Lung (tissue), 12 donors: ENCODE measurements around the gene COBL. TPM values are rescaled to one million over a fixed set of nuclear protein-coding genes. Genes with fewer than 3 reads are reported as not detected.

Experiments used
- ATAC-seq: fragments of 200-7000 bp; cut with Tn5 transposase; one replicate; pipeline ENCODE4 v1.9.1; 2020; ENCODE audit warnings: moderate number of reproducible peaks; ENCODE audit not compliant: insufficient read depth, low FRiP score
- DNase-seq, 3 donors: peaks; one replicate each; pipeline ENCODE4 v3.0.0-alpha.2; 2013 to 2017
- H3K27ac ChIP-seq, 2 donors: one replicate each; pipeline ENCODE4 v1.5.1; 2013; ENCODE audit warnings: mild to moderate bottlenecking in 2 of 2, moderate library complexity in 2 of 2, control low read depth in 1 of 2, inconsistent platforms in 1 of 2, low read depth in 1 of 2, low read length in 1 of 2
- H3K27me3 ChIP-seq, 3 donors: one replicate each; pipeline ENCODE4 v1.5.1; 2013; ENCODE audit warnings: low read length in 2 of 3; ENCODE audit not compliant: control insufficient read depth in 3 of 3, insufficient read depth in 3 of 3
- H3K36me3 ChIP-seq, 4 donors: one replicate each; pipeline ENCODE4 v1.5.1; 2013; ENCODE audit warnings: low read length in 4 of 4, mild to moderate bottlenecking in 1 of 4, moderate library complexity in 1 of 4; ENCODE audit not compliant: control insufficient read depth in 4 of 4, insufficient read depth in 4 of 4
- H3K4me1 ChIP-seq, 5 donors: one replicate each; pipeline ENCODE4 v1.5.1; 2013; ENCODE audit warnings: low read length in 5 of 5, mild to moderate bottlenecking in 2 of 5, moderate library complexity in 1 of 5; ENCODE audit not compliant: control insufficient read depth in 5 of 5, insufficient read depth in 5 of 5
- H3K4me3 ChIP-seq: one replicate; pipeline ENCODE4 v1.5.1; 2013; ENCODE audit warnings: mild to moderate bottlenecking, control low read depth, moderate library complexity
- H3K9ac ChIP-seq, 2 donors: one replicate each; pipeline ENCODE4 v1.5.1; 2013; ENCODE audit warnings: low read length in 2 of 2, control low read depth in 1 of 2; ENCODE audit not compliant: insufficient read depth in 1 of 2
- H3K9me3 ChIP-seq, 4 donors: one replicate each; pipeline ENCODE4 v1.5.1; 2013; ENCODE audit warnings: low read length in 3 of 4, mild to moderate bottlenecking in 1 of 4, moderate library complexity in 1 of 4; ENCODE audit not compliant: control insufficient read depth in 4 of 4, insufficient read depth in 3 of 4
- CTCF ChIP-seq: IDR thresholded peaks from 2 replicates; pipeline ENCODE4 v1.5.1; 2012; ENCODE audit warnings: mild to moderate bottlenecking; ENCODE audit errors: control extremely low read depth, extremely low read depth
- WGBS, 2 donors: extraction: QIAGEN DNeasy Blood & Tissue Kit; methylation state at CpG; one replicate each; pipeline ENCODE4 v1.1.7; 2013; 5-methylcytosine and 5-hydroxymethylcytosine counted together
- polyA plus RNA-seq, 2 donors: library from polyadenylated mRNA; stranded (reverse); fragments of 200-250 nt; gene quantifications; one replicate each; pipeline ENCODE4 v1.2.1, GENCODE V29; 2013
- total RNA-seq, 2 donors: library from RNA; depleted of rRNA in 1 of 2; stranded (reverse); fragments of >200 nt in 1 of 2; gene quantifications; one replicate each; pipeline ENCODE4 v1.2.1, GENCODE V29; 2014 to 2021
- donor health status: control.
- donor health status: control.
- donor health status: Bipolar disorder and iron deficiency.
- donor health status: healthy.
- donor health status: DM: yes; HTN: yes; CAD: no.

Gene COBL
- total and polyA plus RNA-seq, 4 donors = 6.3 to 38.1 (median 15.0) TPM

- Histone ChIP-seq H3K9me3 (no peaks in the 10 kb centered on the region), H3K4me3 (no peak overlapping the region), H3K4me1 (peaks cover 0 to 7% (median 3%) of the 10 kb centered on the region in 5 donors), H3K27ac (no peak overlapping the region), H3K27me3 (no peaks in the 10 kb centered on the region), H3K36me3 (no peaks in the 10 kb centered on the region), H3K9ac (no peak overlapping the region)
- DNase-seq (no peak), ATAC-seq (no peak)
- TF ChIP-seq CTCF = no peak
- WGBS, 2 donors = 91 to 92% methylated on average over 14 of the region's 14 CpGs
Measured at GRCh38 chr7:51053160-51053925, 263.3 kb downstream of the COBL start.

- 69 to 74% methylated on average over 5 of the region's 5 CpGs for WGBS, 2 donors
- Histone ChIP-seq H3K4me1 (peaks cover 0 to 6% (median 0%) of the 10 kb centered on the region in 5 donors), H3K4me3 (no peak overlapping the region), H3K36me3 (no peaks in the 10 kb centered on the region), H3K9ac (no peak overlapping the region), H3K27ac (no peak overlapping the region), H3K27me3 (no peaks in the 10 kb centered on the region), H3K9me3 (no peaks in the 10 kb centered on the region)
- no peak for ATAC-seq
- TF ChIP-seq CTCF = no peak
- no peak for DNase-seq
Measured at GRCh38 chr7:51046482-51046881, 270.1 kb downstream of the COBL start.

- H3K9me3 ChIP-seq = no peaks in the 10 kb centered on the region
- ATAC-seq = no peak
- no peaks in the 10 kb centered on the region for H3K27me3 ChIP-seq
- TF ChIP-seq CTCF = no peak
- no peaks in the 10 kb centered on the region for H3K36me3 ChIP-seq
- no peak overlapping the region for H3K9ac ChIP-seq
- WGBS, 2 donors = 74 to 76% methylated on average over 4 of the region's 4 CpGs
- peaks cover 0 to 6% (median 0%) of the 10 kb centered on the region in 5 donors for H3K4me1 ChIP-seq
- H3K4me3 ChIP-seq = no peak overlapping the region
- no peak overlapping the region for H3K27ac ChIP-seq
- DNase-seq = no peak
Measured at GRCh38 chr7:51046103-51046466, 270.5 kb downstream of the COBL start.
